Medulla oblongata (tissue), 1 donor: ENCODE data around the gene DCLK1.
"Not testable (repeated sequence)": the region's sequence is repeated elsewhere in the genome, so short reads cannot be mapped to it uniquely, and the experiment has no call there.

Experiments used
- DNase-seq: peaks from one replicate; pipeline ENCODE4 v3.0.0-alpha.2; 2015; ENCODE audit errors: extremely low spot score

DCLK1 gene

GRCh38 chr13:36131931-36132297 is 732 bp upstream of the DCLK1 start:
- DNase-seq = peak; percentile 49

GRCh38 chr13:36130552-36131221 is 495 bp downstream of the DCLK1 start:
- no peak for DNase-seq

- no peak for DNase-seq
These were observed 1.0 kb downstream of the DCLK1 start for GRCh38 chr13:36130193-36130551.

GRCh38 chr13:36129539-36129938 is 1.6 kb downstream of the DCLK1 start:
- DNase-seq = no peak

GRCh38 chr13:36126491-36126890 is 4.7 kb downstream of the DCLK1 start:
- DNase-seq = no peak

GRCh38 chr13:36125841-36126240 is 5.3 kb downstream of the DCLK1 start:
- DNase-seq = no peak

- DNase-seq = peak; percentile 60
These were observed 6.9 kb downstream of the DCLK1 start for GRCh38 chr13:36124236-36124822.

- DNase-seq = no peak
These were observed 15.9 kb downstream of the DCLK1 start for GRCh38 chr13:36115306-36115705.

- no peak for DNase-seq
These were observed 16.9 kb downstream of the DCLK1 start for GRCh38 chr13:36114233-36114632.

- DNase-seq = no peak
These were observed 22.2 kb downstream of the DCLK1 start for GRCh38 chr13:36108954-36109353.

GRCh38 chr13:36108342-36108741 is 22.8 kb downstream of the DCLK1 start:
- DNase-seq = no peak

GRCh38 chr13:36107521-36107920 is 23.7 kb downstream of the DCLK1 start:
- DNase-seq = no peak

GRCh38 chr13:36105726-36106125 is 25.5 kb downstream of the DCLK1 start:
- DNase-seq = no peak

- DNase-seq = no peak
These were observed 28.5 kb downstream of the DCLK1 start for GRCh38 chr13:36102721-36103120.

- DNase-seq = not testable (repeated sequence)
These were observed 29.3 kb downstream of the DCLK1 start for GRCh38 chr13:36101907-36102306.

GRCh38 chr13:36101157-36101556 is 30.0 kb downstream of the DCLK1 start:
- DNase-seq = no peak

- DNase-seq = no peak
These were observed 33.1 kb downstream of the DCLK1 start for GRCh38 chr13:36098080-36098479.

- no peak for DNase-seq
These were observed 34.4 kb downstream of the DCLK1 start for GRCh38 chr13:36096461-36097416.

GRCh38 chr13:36094478-36094877 is 36.7 kb downstream of the DCLK1 start:
- no peak for DNase-seq

GRCh38 chr13:36090592-36090991 is 40.6 kb downstream of the DCLK1 start:
- DNase-seq = no peak

- no peak for DNase-seq
These were observed 42.0 kb downstream of the DCLK1 start for GRCh38 chr13:36089130-36089647.

GRCh38 chr13:36088463-36088862 is 42.7 kb downstream of the DCLK1 start:
- no peak for DNase-seq

- DNase-seq = no peak
These were observed 43.2 kb downstream of the DCLK1 start for GRCh38 chr13:36088001-36088400.
